NT2/D1 (cell line): ENCODE results near the gene CYP19A1.

ENCODE experiments used
- DNase-seq: peaks from one replicate; pipeline ENCODE4 v3.0.0-alpha.2; 2011; ENCODE audit warnings: low read depth, low spot score
- H3K27me3 ChIP-seq: 2 replicates; pipeline ENCODE4 v1.6.0; 2011; ENCODE audit warnings: mild to moderate bottlenecking; ENCODE audit not compliant: insufficient read length, insufficient read depth
- H3K36me3 ChIP-seq: 2 replicates; pipeline ENCODE4 v1.6.1; 2011; ENCODE audit warnings: mild to moderate bottlenecking, low read length, mixed read lengths; ENCODE audit not compliant: insufficient read depth, insufficient read length
- H3K4me1 ChIP-seq: 2 replicates; pipeline ENCODE4 v1.5.1; 2011; ENCODE audit not compliant: insufficient read depth, insufficient read length
- H3K4me3 ChIP-seq: 2 replicates; pipeline ENCODE4 v1.5.1; 2011; ENCODE audit warnings: low read depth; ENCODE audit not compliant: insufficient read length
- H3K9ac ChIP-seq: 2 replicates; pipeline ENCODE4 v1.6.0; 2011; ENCODE audit warnings: low read depth; ENCODE audit not compliant: insufficient read length
- H3K9me3 ChIP-seq: 2 replicates; pipeline ENCODE4 v1.5.1; 2011; ENCODE audit warnings: mild to moderate bottlenecking, low read length; ENCODE audit not compliant: insufficient read depth
- SUZ12 ChIP-seq: IDR thresholded peaks from 2 replicates; pipeline ENCODE4 v1.6.1; 2011; ENCODE audit not compliant: insufficient read length, insufficient read depth; ENCODE audit errors: extremely low read depth
- YY1 ChIP-seq: IDR thresholded peaks from 2 replicates; pipeline ENCODE4 v1.6.1; 2011; ENCODE audit not compliant: insufficient read length, insufficient read depth
- ZNF274 ChIP-seq: IDR thresholded peaks from 2 replicates; pipeline ENCODE4 v1.6.1; 2011; ENCODE audit warnings: mild to moderate bottlenecking, low read depth, low read length

Gene CYP19A1

DNA sequence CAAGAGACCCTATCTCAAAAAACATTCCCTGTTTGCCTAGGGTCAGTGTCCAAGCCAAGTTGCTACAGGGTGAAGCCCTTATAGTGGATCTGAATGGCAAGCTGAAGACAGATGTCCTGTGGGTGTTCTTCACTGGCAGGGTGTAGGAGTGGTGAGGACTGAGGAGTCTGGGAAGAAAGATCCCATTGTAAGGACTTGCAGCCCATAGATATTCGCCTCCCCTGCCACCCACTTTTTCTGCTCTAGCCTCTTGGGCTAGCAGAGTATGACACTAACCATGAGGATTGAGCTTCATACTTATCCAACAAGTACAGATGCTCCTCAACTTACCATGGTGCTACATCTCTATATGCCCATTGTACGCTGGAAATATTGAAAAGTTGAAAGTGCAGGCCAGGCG, 13.2 kb downstream of the CYP19A1 start:
- no peak for DNase-seq
- TF ChIP-seq ZNF274 (no peak), YY1 (no peak), SUZ12 (no peak)
- no peak overlapping the region for H3K9ac ChIP-seq
- no peaks in the 10 kb centered on the region for H3K36me3 ChIP-seq
- H3K27me3 ChIP-seq, result no peaks in the 10 kb centered on the region
- no peak overlapping the region for H3K4me3 ChIP-seq
- H3K9me3 ChIP-seq, result no peaks in the 10 kb centered on the region
- H3K4me1 ChIP-seq, result no peaks in the 10 kb centered on the region

DNA sequence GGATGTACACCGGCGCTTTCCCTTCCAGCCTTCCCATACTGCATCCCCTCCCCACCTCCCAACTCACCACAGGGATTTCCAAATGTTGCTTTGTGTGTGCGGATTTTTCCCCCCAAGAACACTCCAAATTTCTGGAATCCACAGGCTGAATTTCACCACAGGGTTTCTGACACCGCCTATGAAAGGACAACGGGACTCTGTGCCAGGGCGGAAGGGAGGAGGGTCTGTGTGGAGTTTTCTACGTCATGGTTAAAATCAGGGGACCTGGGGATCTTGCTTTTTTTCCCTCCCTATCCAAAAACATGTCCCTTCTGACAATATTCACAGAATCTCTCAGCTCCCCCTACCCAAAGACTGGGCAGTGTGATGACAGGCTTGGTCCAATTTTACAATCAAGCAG, 14.6 kb downstream of the CYP19A1 start:
- Histone ChIP-seq H3K36me3 (no peaks in the 10 kb centered on the region), H3K4me3 (no peak overlapping the region), H3K9ac (no peak overlapping the region), H3K9me3 (no peaks in the 10 kb centered on the region), H3K27me3 (no peaks in the 10 kb centered on the region), H3K4me1 (no peaks in the 10 kb centered on the region)
- DNase-seq, result no peak
- no peak for TF ChIP-seq ZNF274
- no peak for TF ChIP-seq YY1
- TF ChIP-seq SUZ12, result no peak

DNA sequence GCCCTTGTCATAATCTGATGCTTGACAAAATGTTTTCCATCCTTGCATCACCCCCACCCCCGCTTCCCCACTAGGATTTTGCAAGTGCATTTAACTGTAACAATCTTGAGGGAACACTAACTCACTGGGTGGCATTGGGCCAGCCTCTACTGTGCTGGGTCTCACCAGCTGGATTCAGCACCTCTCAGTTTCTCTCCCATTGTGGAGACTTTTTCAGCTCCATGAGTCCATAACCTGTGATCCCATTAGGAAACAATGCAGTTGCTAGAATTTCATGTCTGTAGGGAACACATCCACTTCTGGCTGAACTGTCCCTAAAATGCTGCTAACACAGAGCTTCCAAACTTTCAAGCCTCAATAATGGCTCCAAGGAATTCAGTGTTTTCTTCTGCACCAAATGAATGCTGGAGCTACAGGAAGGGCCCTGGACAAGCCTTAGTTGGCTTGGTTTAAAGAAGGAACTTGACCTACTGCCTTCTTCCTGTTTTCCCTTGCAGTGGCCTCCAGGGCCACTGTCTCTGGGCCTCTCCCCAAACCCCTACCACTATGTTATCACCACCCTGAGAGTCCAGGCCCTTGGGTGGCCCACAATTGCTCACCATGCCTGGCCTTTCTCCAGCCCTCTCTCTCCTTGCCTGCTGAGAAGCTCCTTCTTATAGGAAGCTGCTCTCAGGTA, 15.6 kb downstream of the CYP19A1 start:
- H3K36me3 ChIP-seq, result no peaks in the 10 kb centered on the region
- no peak overlapping the region for H3K4me3 ChIP-seq
- no peak overlapping the region for H3K9ac ChIP-seq
- TF ChIP-seq YY1, result no peak
- no peak for TF ChIP-seq ZNF274
- no peak for TF ChIP-seq SUZ12
- no peaks in the 10 kb centered on the region for H3K9me3 ChIP-seq
- DNase-seq, result no peak
- H3K27me3 ChIP-seq, result no peaks in the 10 kb centered on the region
- no peaks in the 10 kb centered on the region for H3K4me1 ChIP-seq

DNA sequence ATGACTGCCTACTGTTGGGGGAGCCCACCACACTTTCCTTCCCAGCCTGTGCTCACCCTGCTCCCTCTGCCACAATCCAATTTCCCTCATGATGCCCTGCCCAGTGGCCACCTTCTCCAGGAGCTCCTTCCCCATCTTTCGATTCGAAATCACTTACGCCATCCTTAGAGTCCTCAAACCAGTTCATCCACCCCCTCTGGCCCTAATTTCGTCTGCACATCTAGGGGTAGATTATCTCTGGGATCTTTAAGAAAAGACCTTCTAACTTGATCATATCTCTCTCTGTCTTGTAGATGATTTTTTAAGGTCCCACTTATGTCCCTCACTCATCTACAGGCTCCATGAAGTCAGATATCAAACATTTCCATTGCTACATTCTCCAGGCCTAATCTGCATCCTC, 17.1 kb downstream of the CYP19A1 start:
- Histone ChIP-seq H3K27me3 (no peaks in the 10 kb centered on the region), H3K4me3 (no peak overlapping the region), H3K36me3 (no peaks in the 10 kb centered on the region), H3K9ac (no peak overlapping the region), H3K9me3 (no peaks in the 10 kb centered on the region), H3K4me1 (no peaks in the 10 kb centered on the region)
- TF ChIP-seq ZNF274 (no peak), YY1 (no peak), SUZ12 (no peak)
- no peak for DNase-seq

DNA sequence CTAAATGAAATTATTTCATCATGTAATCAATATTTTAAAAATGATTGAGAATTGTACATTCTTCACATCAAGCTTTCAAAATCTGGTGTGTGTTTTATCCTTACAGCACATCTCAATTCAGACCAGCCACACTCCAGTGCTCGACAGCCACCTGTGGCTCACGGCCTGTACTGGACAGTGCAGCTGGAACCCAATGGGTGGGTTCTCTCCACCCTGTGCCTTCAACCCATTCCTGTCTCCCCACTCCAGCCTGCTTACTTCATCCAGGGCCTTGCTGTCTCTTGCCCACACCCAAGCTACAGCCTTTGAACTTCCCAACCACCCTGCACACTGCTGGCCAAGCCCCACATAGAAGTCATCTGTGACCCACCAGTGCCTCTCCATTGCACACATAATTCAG, 17.6 kb downstream of the CYP19A1 start:
- Histone ChIP-seq H3K4me1 (no peaks in the 10 kb centered on the region), H3K36me3 (no peaks in the 10 kb centered on the region), H3K27me3 (no peaks in the 10 kb centered on the region), H3K9me3 (no peaks in the 10 kb centered on the region), H3K9ac (no peak overlapping the region), H3K4me3 (no peak overlapping the region)
- TF ChIP-seq YY1 (no peak), ZNF274 (no peak), SUZ12 (no peak)
- no peak for DNase-seq

DNA sequence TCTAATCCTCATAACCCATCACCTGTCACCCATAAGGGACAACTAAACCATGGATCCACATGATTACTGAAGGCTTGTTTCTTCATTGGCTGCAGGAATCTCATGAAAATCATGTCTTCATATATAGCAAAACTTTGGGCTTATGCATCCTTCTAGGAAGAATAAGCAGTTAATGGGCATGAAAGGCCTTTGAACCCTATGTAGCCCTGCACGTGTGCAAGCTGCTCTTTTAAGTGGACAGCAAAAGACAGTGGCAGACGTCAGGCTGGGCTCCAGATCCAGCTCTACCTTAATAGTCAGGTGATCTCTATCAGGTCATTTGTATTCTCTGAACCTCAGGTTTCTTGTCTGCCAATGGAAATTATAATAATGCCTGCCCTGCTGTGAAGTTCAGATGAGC, 18.9 kb downstream of the CYP19A1 start:
- no peak for DNase-seq
- Histone ChIP-seq H3K9ac (no peak overlapping the region), H3K27me3 (no peaks in the 10 kb centered on the region), H3K36me3 (no peaks in the 10 kb centered on the region), H3K4me1 (no peaks in the 10 kb centered on the region), H3K4me3 (no peak overlapping the region), H3K9me3 (no peaks in the 10 kb centered on the region)
- TF ChIP-seq SUZ12 (no peak), YY1 (no peak), ZNF274 (no peak)

DNA sequence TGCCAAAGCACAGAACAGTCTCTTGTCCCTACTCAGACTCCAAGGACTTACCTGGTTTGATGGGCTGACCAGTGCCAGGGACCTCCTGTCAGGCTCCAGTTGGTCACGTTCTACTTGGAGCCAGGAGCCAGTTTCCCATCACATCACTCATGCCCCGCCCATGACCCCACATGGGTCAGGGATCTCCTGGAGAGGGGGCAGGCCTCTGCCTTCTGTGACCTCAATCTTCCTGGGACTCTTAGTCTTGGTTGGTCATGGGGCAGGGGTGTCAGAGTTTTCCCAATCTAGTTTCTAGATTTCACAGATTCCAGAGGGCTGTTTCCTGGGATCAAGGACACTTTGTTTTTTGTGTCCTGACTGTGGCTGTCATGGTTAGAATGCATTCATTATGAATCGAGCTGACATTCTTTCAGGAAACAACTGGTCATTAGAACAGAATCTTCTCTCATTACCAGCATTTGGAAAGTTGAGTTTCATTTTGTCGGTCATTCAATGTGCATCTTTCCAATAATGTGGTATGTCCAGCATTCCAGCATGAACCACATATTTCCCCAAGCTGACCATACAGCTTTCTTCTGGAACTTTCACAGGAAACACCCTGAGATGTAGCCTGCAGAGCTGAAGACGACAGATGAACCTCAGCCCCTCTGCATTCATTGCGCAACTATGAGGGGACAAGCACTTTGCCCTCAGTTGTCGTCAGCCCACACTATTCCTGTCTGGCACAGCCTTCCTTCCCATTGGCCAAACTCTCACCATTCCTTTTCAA, 19.8 kb downstream of the CYP19A1 start:
- no peak overlapping the region for H3K9ac ChIP-seq
- no peaks in the 10 kb centered on the region for H3K27me3 ChIP-seq
- no peak for DNase-seq
- no peaks in the 10 kb centered on the region for H3K36me3 ChIP-seq
- TF ChIP-seq ZNF274 (no peak), SUZ12 (no peak), YY1 (no peak)
- no peak overlapping the region for H3K4me3 ChIP-seq
- no peaks in the 10 kb centered on the region for H3K9me3 ChIP-seq
- H3K4me1 ChIP-seq, result no peaks in the 10 kb centered on the region
